Neural cell (in vitro differentiated cells): ENCODE data around the gene GDF11.
A peak's percentile ranks its signal among the peaks of the same experiment; 100 is the strongest.

ENCODE experiments used
- MXI1 ChIP-seq: fragments of 450-650 bp; conservative IDR thresholded peaks from 2 replicates; pipeline ENCODE4 v1.6.1; 2014; ENCODE audit warnings: antibody characterized with exemption, mild to moderate bottlenecking; ENCODE audit not compliant: poor library complexity, severe bottlenecking
- TF ChIP-seq, protein P1 (sequence below): IDR thresholded peaks from 2 replicates; pipeline ENCODE4 v1.6.1; 2012; ENCODE audit warnings: borderline replicate concordance
- TF ChIP-seq, protein P2 (sequence below): fragments of 450-650 bp; IDR thresholded peaks from 2 replicates; pipeline ENCODE4 v1.5.1; 2014; ENCODE audit warnings: antibody characterized with exemption, mild to moderate bottlenecking, moderate library complexity; ENCODE audit not compliant: poor library complexity, severe bottlenecking

DNA sequence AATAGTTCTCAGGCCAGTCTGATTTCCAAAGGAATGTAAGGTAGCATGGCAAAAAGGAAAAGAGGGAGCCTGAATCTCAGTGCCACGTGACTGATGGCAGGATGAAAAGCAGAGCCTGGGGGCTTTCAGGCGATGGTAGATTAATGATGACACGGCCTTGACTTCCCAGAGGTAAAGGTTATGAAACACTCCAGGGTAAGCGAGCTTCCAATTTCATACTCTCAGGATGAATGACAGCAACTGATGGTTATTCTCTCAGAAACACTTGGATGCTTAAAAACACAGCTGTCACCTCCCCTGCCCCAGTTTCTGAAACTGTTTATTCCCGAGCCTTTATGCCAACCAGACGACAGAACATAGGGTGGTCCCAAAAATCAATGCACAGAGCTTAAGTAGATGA, 28.8 kb downstream of the GDF11 start:
- TF ChIP-seq MXI1: peak; percentile 10
- TF ChIP-seq, protein P1, sequence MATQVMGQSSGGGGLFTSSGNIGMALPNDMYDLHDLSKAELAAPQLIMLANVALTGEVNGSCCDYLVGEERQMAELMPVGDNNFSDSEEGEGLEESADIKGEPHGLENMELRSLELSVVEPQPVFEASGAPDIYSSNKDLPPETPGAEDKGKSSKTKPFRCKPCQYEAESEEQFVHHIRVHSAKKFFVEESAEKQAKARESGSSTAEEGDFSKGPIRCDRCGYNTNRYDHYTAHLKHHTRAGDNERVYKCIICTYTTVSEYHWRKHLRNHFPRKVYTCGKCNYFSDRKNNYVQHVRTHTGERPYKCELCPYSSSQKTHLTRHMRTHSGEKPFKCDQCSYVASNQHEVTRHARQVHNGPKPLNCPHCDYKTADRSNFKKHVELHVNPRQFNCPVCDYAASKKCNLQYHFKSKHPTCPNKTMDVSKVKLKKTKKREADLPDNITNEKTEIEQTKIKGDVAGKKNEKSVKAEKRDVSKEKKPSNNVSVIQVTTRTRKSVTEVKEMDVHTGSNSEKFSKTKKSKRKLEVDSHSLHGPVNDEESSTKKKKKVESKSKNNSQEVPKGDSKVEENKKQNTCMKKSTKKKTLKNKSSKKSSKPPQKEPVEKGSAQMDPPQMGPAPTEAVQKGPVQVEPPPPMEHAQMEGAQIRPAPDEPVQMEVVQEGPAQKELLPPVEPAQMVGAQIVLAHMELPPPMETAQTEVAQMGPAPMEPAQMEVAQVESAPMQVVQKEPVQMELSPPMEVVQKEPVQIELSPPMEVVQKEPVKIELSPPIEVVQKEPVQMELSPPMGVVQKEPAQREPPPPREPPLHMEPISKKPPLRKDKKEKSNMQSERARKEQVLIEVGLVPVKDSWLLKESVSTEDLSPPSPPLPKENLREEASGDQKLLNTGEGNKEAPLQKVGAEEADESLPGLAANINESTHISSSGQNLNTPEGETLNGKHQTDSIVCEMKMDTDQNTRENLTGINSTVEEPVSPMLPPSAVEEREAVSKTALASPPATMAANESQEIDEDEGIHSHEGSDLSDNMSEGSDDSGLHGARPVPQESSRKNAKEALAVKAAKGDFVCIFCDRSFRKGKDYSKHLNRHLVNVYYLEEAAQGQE: no peak
- TF ChIP-seq, protein P2, sequence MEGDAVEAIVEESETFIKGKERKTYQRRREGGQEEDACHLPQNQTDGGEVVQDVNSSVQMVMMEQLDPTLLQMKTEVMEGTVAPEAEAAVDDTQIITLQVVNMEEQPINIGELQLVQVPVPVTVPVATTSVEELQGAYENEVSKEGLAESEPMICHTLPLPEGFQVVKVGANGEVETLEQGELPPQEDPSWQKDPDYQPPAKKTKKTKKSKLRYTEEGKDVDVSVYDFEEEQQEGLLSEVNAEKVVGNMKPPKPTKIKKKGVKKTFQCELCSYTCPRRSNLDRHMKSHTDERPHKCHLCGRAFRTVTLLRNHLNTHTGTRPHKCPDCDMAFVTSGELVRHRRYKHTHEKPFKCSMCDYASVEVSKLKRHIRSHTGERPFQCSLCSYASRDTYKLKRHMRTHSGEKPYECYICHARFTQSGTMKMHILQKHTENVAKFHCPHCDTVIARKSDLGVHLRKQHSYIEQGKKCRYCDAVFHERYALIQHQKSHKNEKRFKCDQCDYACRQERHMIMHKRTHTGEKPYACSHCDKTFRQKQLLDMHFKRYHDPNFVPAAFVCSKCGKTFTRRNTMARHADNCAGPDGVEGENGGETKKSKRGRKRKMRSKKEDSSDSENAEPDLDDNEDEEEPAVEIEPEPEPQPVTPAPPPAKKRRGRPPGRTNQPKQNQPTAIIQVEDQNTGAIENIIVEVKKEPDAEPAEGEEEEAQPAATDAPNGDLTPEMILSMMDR: no peak
